Stimulated activated CD4-positive, alpha-beta T cell treated with anti-CD3 and anti-CD28 coated beads, Interleukin-4, amount 100 ng/mL, for 24 hours (primary cell): ENCODE results near the gene WNT9A.
"Not testable (repeated sequence)": the region's sequence is repeated elsewhere in the genome, so short reads cannot be mapped to it uniquely, and the experiment has no call there.

Source experiments
- DNase-seq: peaks from one replicate; pipeline ENCODE4 v3.0.0-alpha.2; 2020

The WNT9A gene, protein sequence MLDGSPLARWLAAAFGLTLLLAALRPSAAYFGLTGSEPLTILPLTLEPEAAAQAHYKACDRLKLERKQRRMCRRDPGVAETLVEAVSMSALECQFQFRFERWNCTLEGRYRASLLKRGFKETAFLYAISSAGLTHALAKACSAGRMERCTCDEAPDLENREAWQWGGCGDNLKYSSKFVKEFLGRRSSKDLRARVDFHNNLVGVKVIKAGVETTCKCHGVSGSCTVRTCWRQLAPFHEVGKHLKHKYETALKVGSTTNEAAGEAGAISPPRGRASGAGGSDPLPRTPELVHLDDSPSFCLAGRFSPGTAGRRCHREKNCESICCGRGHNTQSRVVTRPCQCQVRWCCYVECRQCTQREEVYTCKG

DNA sequence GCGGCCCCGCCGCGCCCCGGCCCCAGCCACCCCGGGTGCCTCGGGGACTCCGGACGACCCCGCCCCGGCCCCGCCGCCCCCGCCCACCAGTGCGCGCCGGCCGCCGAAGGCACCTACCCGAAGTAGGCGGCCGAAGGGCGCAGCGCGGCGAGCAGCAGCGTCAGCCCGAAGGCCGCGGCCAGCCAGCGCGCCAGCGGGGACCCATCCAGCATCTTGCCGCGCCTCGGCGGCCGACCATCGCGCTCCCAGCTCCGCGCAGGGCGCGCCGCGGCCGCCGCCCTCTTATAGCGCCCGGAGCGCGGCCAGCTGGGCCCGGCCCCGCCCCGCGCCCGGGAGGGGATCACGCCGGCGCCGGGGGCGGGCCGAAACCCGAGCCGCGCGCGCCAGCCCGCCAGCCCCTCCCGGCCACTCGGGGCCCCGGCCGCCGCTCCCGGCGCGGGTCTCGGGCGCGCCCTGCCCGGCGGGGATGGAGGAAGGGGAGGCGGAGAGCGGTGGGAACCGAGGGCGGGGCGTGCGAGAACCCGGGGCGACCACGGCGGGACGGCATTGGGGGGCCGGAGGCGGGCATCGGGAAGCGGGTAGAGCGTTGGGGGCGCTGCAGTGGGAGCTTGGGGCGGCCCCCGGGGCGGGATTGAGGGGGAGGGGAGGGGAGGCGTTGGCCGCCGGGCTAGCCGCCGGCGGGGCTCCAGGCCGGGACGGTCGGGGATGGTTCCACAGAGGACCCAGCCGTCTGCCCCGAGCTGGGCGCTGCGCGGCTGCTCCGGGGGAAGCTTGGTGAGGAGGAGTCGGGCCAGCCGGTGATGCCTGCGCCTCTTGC, at the start of gene WNT9A:
Gene WNT9A (minus strand): TSS at position 257 of the 817 bp plus-strand sequence. CDS start 45 bp downstream, at position 212.
- no peak for DNase-seq

DNA sequence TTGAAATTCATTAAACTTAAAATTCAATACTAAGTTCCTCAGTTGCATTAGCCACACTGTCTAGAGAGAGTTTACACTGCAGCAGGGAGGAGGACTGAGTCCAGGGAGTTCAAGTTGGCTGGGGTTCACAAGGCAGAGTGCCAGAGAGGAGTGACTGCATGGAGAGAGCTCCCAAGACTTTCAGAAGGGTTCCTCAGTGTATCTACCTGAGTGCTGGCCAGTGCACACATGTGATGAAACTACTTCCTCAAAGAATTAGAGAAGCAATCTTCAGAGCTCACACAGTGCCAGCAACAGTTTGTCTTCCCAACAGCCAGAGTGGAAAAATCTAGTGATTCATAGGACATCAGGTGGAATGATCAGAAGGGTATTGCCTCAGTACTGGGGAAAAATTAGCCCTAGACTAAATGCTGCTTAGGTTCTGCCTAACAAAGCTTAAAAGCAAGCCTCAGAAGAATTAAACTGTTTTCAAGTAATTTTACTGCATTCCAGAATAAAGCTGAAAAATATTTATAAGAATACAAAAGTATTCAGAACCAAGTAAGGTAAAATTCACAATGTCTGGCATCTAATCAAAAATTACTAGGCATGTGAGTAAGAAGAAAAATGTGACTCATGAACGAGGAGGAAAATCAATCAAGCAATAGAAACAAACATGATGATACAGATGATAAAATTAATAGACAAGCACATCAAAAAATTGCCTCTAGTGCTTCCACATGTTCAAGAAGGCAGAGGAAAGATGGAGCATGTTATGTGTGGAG, 48.6 kb upstream of the WNT9A start:
- no peak for DNase-seq

DNA sequence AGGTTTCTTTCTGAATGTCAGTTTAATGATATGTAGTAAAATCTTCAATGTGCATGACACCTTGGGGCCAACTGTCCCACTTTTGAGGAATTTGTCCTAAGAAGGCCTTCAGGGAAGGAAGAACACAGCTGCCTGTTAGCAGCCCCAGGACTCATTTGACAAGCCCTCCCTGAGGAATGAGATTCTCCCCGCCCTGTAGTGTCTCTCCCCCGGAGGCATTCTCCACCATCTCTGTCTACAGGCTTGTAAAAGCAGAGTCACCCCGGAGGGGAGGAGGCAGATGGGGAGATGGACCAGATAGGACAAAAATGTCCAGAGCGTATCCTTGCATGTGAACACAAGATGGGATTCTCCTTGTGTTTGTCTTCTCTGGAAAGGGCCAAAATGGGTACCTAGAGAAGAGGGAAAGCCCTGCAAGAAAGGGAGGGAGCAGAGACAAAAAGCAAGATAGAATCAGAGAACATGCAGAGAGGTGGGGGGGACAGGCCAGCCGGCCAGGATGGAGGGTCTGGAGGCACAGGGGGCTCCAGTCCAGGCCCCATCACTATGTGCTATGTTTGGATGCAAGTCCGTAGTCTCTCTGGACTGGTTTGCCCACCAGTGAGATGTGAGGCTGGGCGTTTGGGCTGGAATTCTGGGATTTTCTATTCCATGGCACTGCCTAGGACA, 47.0 kb upstream of the WNT9A start:
- DNase-seq, result no peak

DNA sequence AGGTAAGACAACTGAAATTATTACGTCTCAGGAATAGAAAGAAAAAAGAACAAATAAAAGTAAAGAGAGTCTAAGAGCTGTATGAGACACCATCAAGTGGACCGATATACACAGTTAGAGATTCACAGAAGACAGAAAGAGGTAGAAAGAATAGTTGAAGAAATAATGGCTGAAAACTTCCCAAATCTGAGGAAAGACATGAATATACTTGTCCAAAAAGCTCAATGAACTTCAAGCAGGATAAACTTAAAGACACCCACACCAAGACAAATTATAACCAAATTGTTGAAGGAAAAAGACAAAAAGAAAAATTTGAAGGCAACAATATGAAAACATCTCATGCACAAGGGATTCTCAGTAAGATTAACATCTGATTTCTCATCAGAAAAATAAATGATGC, 39.4 kb upstream of the WNT9A start:
- no peak for DNase-seq

DNA sequence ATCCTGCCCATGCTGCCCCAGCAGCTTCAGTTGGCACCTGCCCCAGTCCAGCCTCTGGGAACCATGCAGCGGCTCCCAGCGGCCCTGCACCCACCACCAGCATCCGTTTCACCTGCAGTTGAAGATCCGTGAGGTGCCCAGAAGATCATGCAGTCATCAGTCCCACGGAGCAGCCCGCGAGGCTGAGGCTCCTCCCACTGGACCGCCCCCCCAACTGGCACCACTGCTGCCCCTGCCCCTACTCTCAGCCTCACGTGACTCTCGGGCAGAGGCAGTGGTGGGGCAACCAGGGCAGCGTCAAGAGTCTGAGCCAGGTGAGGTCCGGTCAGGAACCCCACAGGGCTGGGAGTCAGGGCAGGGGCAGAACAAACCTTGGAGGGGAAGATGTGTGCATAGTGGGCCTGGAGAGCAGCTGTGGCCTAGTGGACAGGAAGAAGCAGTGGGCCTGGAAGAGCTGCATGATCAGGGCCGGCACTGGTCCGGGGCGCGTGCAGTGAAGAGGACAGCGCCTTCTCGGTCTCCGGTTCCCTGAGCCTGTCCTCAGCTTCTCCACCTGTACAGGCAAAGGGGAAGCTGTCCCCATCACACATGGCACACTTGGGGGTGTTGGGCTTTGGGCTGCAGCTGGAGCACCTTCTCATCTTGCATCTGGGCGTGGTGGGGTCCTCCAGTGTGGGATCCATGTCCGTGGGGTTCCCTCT, 28.0 kb upstream of the WNT9A start:
- DNase-seq, result not testable (repeated sequence)

DNA sequence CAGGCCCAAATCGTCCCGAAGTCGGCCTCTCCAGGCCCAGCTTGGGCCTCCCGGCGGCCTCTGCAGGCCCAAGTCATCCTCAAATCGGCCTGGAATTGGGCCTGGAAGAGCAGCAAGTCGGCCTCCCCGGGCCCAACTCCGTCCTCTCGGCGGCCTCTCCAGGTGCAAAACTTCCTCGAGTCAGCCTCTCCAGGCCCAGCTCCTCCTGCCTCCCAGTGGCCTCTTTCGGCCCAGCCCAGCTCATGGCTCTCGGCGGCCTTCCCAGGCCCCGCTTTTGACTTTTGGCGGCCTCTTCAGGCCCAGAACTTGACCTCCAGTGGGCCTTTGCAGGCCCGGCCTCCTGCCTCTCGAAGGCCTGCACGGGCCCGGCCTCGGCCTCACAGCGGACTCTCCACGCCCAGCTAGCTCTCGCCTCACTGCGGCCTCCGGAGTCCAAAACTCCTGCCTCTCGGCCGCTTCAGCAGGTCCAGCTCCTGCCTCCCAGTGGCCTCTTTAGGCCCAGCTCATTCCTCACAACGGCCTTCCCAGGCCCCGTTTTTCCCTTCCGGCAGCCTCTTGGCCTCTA, 26.1 kb upstream of the WNT9A start:
- DNase-seq, result not testable (repeated sequence)

DNA sequence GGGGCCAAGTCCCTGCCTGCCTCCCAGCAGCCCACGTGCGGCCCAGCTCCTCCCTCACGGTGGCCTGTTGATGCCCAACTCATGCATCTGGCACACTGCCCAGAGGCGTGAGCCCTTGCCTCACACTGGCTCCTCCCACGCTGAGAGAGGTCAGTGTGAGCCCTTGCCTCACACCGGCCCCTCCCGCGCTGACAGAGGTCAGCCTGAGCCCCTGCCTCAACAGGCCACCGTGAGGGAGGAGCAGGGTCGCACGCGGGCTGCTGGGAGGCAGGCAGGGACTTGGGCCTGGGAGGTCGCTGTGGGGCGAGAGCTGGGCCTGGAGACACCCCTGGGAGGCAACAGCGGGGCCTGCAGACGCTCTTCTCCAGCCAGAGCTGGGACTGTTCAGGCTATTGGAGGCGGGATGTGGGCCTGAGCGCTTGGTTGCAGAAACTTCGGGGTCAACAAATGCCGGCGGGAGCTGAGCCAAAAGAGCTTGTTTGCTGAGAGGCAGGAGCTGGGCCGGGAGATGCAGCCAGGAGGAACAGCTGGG, 25.2 kb upstream of the WNT9A start:
- DNase-seq, result not testable (repeated sequence)

DNA sequence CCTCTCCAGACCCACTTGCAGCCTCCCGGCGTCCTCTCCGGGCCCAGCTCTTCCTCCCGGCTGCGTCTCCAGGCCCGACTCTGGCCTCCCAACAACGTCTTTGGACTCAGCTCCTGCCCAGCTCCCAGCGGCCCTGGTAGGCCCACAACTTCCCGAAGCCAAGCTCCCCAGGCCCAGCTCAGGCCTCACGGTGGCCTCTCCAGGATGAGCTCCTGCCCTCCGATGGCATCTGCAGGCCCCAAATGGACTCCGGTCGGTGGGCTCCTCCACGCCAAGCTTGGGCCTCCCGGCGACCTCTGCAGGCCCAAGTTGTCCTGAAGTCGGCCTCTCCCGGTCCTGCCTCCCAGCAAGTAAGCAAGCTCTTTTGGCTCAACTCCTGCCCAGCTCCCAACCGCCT, 24.5 kb upstream of the WNT9A start:
- DNase-seq, result not testable (repeated sequence)

DNA sequence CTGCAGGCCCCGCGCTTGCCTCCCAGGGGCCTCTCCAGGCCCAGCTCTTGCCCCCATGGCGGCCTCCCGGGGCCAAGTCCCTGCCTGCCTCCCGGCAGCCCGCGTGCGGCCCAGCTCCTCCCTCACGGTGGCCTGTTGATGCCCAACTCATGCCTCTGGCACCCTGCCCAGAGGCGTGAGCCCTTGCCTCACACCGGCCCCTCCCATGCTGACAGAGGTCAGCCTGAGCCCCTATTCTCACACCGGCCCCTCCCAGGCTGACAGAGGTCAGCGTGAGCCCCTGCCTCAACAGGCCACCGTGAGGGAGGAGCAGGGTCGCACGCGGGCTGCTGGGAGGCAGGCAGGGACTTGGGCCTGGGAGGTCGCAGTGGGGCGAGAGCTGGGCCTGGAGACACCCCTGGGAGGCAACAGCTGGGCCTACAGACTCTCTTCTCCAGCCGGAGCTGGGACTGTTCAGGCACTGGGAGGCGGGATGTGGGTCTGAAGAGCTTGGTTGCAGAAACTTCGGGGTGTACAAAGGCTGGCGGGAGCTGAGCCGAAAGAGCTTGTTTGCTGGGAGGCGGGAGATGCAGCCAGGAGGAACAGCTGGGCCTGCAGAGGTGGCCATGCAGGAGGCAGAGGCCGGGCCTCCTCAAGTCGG, 24.0 kb upstream of the WNT9A start:
- not testable (repeated sequence) for DNase-seq

DNA sequence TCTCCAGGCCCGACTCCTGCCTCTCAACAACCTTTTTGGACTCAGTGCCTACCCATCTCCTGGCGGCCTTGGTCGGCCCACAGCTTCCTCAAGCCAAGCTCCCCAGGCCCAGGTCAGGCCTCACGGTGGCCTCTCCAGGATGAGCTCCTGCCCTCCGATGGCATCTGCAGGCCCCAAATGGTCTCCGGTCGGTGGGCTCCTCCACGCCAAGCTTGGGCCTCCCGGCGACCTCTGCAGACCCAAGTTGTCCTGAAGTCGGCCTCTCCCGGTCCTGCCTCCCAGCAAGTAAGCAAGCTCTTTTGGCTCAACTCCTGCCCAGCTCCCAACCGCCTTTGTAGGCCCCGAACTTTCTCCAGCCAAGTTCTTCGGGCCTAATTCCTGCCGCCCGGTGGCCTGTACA, 23.5 kb upstream of the WNT9A start:
- DNase-seq, result not testable (repeated sequence)

DNA sequence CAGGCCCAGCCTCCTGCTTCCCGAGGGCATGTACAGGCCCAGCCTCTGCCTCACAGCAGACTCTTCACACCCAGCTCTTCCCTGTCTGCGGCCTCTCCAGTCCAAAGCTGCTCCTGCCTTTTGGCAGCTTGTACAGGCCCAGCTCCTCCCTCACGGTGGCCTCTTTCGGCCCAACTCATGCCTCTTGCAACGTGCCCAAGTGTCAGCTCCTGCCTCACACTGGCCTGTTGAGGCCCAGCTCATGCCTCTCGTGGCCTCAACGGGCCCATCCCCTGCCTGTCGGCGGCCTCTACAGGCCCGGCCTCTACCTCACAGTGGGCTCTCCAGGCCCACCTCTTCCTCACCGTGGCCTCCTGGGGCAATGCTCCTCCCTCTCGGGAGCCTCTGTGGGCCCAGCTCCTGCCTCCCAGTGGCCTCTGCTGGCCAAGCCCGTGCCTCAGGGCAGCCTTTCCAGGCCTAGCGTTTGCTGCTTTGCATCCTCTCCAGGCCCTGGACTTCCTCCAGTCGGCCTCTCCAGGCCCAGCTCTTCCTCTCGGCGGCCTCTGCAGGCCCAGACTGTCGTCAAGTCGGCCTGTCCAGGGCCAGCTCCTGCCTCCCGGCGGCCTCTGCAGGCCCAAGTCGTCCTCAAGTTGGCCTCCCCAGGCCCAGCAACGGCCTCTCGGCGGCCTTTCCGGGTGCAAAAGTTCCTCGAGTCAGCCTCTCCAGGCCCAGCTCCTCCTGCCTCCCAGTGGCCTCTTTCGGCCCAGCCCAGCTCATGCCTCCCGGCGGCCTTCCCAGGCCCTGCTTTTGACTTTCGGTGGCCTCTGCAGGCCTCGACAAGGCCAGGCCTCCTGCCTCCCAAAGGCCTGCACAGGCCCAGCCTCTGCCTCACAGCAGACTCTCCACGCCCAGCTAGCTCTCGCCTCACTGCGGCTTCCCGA, 22.6 kb upstream of the WNT9A start:
- DNase-seq, result not testable (repeated sequence)

DNA sequence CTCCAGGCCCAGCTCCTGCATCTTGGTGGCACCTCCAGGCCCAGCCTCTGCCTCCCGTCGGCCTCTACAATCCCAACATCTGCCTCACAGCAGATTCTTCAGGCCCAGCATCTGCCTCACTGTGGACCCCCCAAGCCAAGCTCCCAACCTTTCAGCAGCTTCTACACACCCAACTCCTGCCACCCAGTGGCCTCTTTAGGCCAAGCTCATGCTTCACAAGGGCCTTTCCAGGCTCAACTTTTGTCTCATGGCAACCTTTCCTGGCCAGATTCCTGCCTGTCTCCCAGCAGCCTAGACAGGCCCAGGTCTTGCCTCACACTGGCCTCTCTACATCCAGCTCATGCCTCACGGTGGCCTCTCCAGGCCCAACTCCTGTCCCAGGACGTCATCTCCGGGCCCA, 20.1 kb upstream of the WNT9A start:
- DNase-seq, result not testable (repeated sequence)

DNA sequence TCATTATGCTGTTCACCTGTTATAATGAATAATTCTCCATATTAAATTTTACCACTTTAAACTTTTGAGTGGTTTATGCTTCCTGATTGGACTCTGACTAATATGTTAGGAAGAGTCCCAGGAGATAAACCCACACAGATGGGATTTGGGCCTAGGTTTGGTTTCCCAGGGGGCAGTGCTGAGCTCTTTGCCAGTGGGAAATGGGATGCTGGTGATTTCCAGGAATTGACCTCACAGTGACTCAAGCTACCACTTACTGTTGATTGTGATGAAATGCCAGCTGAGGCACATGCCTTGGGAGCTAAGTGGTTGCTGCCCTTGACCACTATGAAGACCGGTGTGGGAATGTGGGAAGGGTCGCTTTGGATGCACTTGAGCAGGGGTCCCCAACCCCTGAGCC, 19.0 kb upstream of the WNT9A start:
- not testable (repeated sequence) for DNase-seq

DNA sequence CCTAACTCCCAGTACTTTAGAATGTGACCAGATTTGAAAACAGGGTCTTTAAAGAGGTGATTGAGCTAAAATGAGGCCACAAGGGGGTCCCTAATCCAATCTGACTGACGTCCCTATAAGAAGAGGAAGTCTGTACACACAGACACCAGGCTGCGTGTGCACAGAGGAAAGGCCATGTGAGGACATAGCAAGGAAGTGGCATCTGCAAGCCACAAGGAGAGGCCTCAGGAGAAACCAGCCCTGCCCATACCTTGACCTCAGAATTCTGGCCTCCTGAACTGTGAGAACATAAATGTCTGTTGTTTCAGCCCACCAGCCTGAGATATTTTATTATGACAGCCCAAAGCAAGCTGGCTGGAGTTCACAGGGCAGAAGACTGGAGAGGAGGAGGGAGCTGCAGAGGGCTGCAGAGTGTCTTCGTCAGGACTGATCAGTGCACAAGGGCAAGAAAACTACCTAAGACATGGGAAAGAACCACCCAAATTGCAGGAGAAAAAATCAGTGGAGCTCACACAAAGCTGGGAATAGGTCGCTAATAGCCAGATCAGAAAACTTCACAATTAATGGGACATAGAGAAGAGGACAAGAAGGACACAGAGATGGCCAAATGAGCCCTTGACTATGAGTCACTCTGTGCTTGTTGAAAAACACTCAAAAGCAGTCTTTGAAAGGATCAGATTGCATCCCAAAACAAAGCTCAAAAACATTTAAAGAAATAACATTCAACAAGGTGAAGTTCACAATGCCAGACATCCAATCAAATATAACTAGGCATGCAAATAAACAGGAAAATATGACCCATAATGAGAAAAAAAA, 14.1 kb upstream of the WNT9A start:
- DNase-seq, result no peak

DNA sequence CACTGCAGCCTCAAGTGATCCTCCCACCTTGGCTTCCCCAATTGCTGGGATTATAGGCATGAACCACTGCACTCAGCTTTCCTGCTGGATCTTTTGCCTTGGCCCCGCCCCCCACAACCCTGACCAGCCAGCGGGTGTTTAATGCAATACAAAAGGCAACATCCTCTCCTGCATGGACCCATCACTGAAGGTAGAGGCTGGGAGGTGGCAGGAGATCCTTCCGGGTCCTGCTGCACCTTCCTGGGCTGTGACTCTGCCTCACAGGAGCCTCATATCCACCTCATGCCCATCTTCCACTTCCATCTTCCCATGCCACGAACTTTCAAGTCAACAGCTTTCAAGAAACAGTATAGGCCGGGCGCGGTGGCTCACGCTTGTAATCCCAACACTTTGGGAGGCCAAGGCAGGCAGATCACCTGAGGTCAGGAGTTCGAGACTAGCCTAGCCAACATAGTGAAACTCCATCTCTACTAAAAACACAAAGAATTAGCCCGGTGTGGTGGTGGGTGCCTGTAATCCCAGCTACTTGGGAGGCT, 11.7 kb upstream of the WNT9A start:
- no peak for DNase-seq

DNA sequence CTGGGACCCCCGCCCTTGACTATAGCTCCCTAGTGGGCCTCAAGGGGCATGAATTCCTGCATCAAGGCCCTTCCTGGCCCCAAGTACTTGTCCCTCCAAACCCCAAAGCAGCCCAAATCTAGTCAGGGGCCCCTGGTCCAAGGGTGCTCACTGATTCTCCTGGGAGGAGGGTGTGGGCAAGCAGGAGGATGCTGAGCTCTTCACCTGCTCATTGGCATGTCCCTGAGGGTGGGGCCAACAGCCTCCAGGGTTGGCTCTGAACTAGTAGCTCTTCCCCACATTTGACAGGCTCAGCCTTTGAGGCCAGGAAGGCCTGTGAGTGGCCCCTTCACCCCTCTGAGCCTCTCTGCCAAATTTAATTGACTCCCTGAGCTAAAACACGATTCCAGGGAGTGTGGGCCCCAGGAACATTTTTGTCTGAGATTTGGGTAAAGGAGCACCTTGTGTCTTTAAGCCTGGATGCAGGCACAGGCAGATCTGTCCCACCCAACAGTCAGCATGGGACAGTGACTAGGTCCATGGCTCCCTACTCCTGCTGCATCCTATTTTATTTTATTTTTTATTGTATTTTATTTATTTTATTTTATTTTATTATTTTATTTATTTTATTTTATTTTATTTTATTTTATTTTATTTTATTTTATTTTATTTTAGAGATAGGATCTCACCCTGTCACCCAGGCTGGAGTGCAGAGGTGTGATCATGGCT, 11.0 kb upstream of the WNT9A start:
- DNase-seq, result no peak

DNA sequence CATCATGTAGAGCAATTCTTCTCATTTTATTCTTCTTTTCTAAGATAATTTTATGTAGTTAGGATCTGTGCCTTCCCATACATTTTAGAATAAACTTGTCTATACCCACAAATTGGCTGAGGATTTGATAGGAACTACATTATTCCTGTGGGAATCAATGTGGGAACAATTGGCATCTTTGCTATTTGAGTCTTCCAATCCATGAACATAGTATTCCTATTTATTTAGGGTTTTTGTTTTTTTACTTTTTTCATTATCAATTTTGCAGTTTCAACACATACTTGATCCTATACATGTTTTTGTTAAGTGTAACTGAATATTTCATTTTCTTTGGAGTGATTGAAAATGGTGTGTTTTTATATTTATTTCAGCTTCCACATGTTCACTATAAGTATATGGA, 8.1 kb upstream of the WNT9A start:
- DNase-seq, result no peak
